Suprapubic skin (tissue), 4 donors: ENCODE results near the gene VTA1.

Experiments
- POLR2A ChIP-seq, 2 donors: fragments of 450-650 bp; IDR thresholded peaks; one replicate each; pipeline ENCODE4 v1.6.1; 2017; ENCODE audit warnings: antibody characterized with exemption in 2 of 2, mild to moderate bottlenecking in 2 of 2, moderate library complexity in 2 of 2
- POLR2AphosphoS5 ChIP-seq, 3 donors: sonication (generic); formaldehyde crosslinking; IDR thresholded peaks; one replicate each; pipeline ENCODE4 v1.6.1; 2017; ENCODE audit warnings: antibody characterized with exemption in 3 of 3
- TF ChIP-seq, protein P1 (sequence below), 2 donors: fragments of 200-600 bp in 1 of 2; fragments of 450-650 bp in 1 of 2; sonication (generic) in 1 of 2; IDR thresholded peaks; one replicate each; pipeline ENCODE4 v1.5.1; 2016 to 2019; ENCODE audit warnings: antibody characterized with exemption in 2 of 2, mild to moderate bottlenecking in 1 of 2, moderate library complexity in 1 of 2

DNA sequence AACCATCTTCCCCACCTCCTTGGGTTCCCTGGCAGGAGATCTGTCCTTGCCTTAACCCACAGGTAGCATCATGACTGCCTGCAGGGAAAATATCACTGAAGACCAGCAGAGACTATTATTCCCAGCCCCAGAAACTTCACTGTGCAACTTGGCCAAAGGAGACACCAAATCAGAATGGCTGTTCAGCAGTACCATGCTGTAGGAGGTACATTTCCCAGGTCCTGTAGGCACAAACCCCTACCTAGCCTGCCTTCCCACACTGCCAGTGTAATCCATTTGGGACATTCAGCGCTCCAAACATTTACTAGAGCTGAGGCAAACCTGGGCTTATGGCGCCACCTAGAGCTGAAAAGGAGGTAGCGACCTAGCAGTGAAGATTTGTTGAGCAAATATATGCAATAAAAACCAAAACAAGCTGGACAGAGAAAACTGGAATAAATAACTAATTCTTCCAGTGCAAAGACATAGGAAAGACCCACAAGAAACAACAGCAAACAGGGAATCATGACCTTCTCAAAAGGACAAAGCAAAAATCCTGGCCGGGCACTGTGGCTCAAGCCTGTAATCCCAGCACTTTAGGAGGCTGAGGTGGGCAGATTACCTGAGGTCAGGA, 60.3 kb downstream of the VTA1 start:
- TF ChIP-seq, protein P1, sequence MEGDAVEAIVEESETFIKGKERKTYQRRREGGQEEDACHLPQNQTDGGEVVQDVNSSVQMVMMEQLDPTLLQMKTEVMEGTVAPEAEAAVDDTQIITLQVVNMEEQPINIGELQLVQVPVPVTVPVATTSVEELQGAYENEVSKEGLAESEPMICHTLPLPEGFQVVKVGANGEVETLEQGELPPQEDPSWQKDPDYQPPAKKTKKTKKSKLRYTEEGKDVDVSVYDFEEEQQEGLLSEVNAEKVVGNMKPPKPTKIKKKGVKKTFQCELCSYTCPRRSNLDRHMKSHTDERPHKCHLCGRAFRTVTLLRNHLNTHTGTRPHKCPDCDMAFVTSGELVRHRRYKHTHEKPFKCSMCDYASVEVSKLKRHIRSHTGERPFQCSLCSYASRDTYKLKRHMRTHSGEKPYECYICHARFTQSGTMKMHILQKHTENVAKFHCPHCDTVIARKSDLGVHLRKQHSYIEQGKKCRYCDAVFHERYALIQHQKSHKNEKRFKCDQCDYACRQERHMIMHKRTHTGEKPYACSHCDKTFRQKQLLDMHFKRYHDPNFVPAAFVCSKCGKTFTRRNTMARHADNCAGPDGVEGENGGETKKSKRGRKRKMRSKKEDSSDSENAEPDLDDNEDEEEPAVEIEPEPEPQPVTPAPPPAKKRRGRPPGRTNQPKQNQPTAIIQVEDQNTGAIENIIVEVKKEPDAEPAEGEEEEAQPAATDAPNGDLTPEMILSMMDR (IDR thresholded peaks at IDR 0.05) = peak; percentile 13 to 41
- TF ChIP-seq POLR2A (IDR thresholded peaks at IDR 0.05) (no peak), POLR2AphosphoS5 (IDR thresholded peaks at IDR 0.05) (no peak)
